Gastrocnemius medialis (tissue), 4 donors: ENCODE measurements around the gene RALGAPA2. TPM values are rescaled to one million over a fixed set of nuclear protein-coding genes. Genes with fewer than 3 reads are reported as not detected.
A peak's percentile ranks its signal among the peaks of the same experiment; 100 is the strongest.

ENCODE experiments used
- ATAC-seq, 2 donors: fragments of 150-250 bp; one replicate each; pipeline ENCODE4 v1.9.1; 2016
- DNase-seq, 2 donors: peaks; one replicate each; pipeline ENCODE4 v3.0.0-alpha.2; 2019
- H3K27ac ChIP-seq, 4 donors: fragments of 200-600 bp; sonication (generic); 1 replicate in 1 of 4; 2 replicates in 3 of 4; pipeline ENCODE4 v1.5.1; 2016 to 2018; ENCODE audit warnings: mild to moderate bottlenecking in 2 of 4, moderate library complexity in 1 of 4
- H3K27me3 ChIP-seq, 3 donors: fragments of 200-600 bp; sonication (generic) in 2 of 3; 1 replicate in 1 of 3; 2 replicates in 2 of 3; pipeline versions ENCODE4 v1.5.1 to v1.6.0; 2016 to 2019; ENCODE audit warnings: mild to moderate bottlenecking in 1 of 3, moderate library complexity in 1 of 3
- H3K36me3 ChIP-seq, 2 donors: fragments of 200-600 bp; sonication (generic) in 1 of 2; one replicate each; pipeline ENCODE4 v1.5.1; 2017 to 2018
- H3K4me1 ChIP-seq, 2 donors: fragments of 200-600 bp; sonication (generic) in 1 of 2; one replicate each; pipeline ENCODE4 v1.5.1; 2016 to 2017; ENCODE audit warnings: mild to moderate bottlenecking in 2 of 2
- H3K4me3 ChIP-seq, 4 donors: fragments of 200-600 bp; sonication (generic) in 3 of 4; 1 replicate in 1 of 4; 2 replicates in 3 of 4; pipeline ENCODE4 v1.5.1; 2016 to 2019; ENCODE audit warnings: mild to moderate bottlenecking in 2 of 4
- H3K9me3 ChIP-seq, 3 donors: fragments of 200-600 bp; sonication (generic) in 2 of 3; 1 replicate in 1 of 3; 2 replicates in 2 of 3; pipeline ENCODE4 v1.5.1; 2016 to 2019
- POLR2A ChIP-seq, 2 donors: fragments of 450-650 bp; IDR thresholded peaks; one replicate each; pipeline ENCODE4 v1.6.1; 2017; ENCODE audit warnings: antibody characterized with exemption in 2 of 2, mild to moderate bottlenecking in 2 of 2, moderate library complexity in 2 of 2
- in situ Hi-C, 4 donors: fragments of 200-750 bp; cut with MboI; loops; one replicate each; pipeline versions ENCODE4 v1.15.0 to v1.8.0; 2017; ENCODE audit warnings: low sequenced_read_pairs in 4 of 4
- intact Hi-C: fragments of 100-400 bp; cut with DNase I; formaldehyde crosslinking; loops from one replicate; pipeline ENCODE4 v1.15.1; 2023; ENCODE audit warnings: low total_unique reads
- total RNA-seq, 4 donors: library from RNA; depleted of rRNA; stranded (reverse); fragments of >200 nt; gene quantifications; one replicate each; pipeline versions ENCODE4 v1.1.0 to v1.2.3, GENCODE V29; 2016
- TF ChIP-seq, protein P1 (sequence below), 5 experiments: fragments of 450-650 bp in 3 of 5; fragments of 200-600 bp in 2 of 5; sonication (generic) in 2 of 5; IDR thresholded peaks in 4 of 5; conservative IDR thresholded peaks in 1 of 5; 1 replicate in 4 of 5; 2 replicates in 1 of 5; pipeline ENCODE4 v1.5.1; 2016 to 2019; ENCODE audit warnings: antibody characterized with exemption in 5 of 5, mild to moderate bottlenecking in 3 of 5, moderate library complexity in 3 of 5

The RALGAPA2 gene
- total RNA-seq, 4 donors from 2014 or later: 43.2 to 56.9 (median 52.0) TPM

DNA sequence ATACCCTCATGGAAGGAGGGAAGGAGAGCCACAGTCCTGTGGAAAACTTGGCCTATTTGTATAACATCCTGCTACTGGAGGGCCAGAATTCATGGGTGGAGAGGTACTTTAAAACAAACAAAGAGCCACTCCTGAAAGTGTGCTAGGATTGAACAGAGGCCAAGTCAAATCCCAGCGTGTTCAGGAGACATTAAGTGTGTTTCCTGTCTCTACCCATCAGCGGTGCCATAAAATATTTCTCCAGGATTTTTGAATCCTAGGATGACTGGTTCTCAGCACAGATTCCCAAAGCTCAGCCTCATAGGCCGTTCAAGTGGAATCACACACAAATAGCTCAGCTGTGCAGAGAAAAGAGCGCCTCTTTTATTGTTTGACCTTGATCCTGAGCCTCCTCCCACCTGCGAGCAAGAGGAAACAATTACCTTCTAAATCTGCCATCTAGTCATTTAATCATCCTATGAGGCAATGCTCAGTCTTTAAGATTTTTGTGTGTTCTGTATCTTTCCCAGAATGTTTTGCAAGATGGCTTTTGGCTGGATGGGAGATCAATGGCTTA lies 31.8 kb upstream of the RALGAPA2 start:
- in situ Hi-C loops (no loop called here), intact Hi-C loops (loop anchor here (2.0 kb wide), 1 partner anchor 37 kb away; no protein-coding TSS in a partner anchor)
- Histone ChIP-seq H3K27me3 (no peaks in the 10 kb centered on the region), H3K4me1 (peaks cover 45 to 55% of the 10 kb centered on the region in 2 donors), H3K4me3 (peak overlapping the region in 3 of 4 donors; percentile 31 to 39 (median 37)), H3K27ac (peak overlapping the region; percentile 86 to 93 (median 88)), H3K9me3 (no peaks in the 10 kb centered on the region), H3K36me3 (no peaks in the 10 kb centered on the region)
- DNase-seq: no peak
- TF ChIP-seq, protein P1, sequence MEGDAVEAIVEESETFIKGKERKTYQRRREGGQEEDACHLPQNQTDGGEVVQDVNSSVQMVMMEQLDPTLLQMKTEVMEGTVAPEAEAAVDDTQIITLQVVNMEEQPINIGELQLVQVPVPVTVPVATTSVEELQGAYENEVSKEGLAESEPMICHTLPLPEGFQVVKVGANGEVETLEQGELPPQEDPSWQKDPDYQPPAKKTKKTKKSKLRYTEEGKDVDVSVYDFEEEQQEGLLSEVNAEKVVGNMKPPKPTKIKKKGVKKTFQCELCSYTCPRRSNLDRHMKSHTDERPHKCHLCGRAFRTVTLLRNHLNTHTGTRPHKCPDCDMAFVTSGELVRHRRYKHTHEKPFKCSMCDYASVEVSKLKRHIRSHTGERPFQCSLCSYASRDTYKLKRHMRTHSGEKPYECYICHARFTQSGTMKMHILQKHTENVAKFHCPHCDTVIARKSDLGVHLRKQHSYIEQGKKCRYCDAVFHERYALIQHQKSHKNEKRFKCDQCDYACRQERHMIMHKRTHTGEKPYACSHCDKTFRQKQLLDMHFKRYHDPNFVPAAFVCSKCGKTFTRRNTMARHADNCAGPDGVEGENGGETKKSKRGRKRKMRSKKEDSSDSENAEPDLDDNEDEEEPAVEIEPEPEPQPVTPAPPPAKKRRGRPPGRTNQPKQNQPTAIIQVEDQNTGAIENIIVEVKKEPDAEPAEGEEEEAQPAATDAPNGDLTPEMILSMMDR (IDR thresholded peaks at IDR 0.05 in 4 of 5, conservative IDR thresholded peaks at IDR 0.05 in 1 of 5): no peak
- TF ChIP-seq POLR2A (IDR thresholded peaks at IDR 0.05): no peak
- ATAC-seq: peak; percentile 2 to 21

DNA sequence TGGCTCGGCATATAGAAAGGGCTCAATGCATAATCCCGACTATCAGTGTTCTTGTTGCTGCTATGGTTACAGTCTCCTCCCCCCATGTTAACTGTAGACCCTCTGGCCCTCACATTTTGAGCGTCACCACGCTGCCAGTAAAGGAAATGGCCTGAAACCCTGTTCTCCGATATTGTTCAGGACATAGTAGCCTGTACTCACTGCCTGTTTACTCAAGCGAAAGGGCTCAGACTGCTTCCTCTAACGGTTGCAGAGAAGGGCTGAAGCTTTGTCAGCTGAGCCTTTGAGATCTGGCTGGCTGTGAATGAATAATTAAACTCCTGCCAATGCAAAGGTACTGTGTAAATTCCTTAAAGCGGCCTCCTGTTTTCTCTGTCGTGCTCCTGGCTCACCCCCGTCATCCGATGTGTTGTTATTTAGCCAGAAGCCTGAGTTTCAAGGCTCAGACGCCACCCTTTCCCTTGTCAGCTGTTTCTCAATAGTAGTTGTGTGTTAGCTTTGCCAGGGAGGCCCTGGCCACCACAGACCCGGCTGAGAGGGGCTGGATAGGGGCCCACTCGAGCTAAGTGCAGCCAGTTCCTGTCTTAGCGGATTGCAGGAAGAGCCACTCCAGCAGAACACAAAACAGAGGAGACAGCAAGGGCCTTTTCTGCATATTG lies 31.2 kb upstream of the RALGAPA2 start:
- DNase-seq (peak; percentile 69 to 89), ATAC-seq (peak; percentile 88 to 92)
- Histone ChIP-seq H3K36me3 (no peaks in the 10 kb centered on the region), H3K27me3 (no peaks in the 10 kb centered on the region), H3K4me3 (peak overlapping the region; percentile 31 to 41 (median 38)), H3K27ac (peak overlapping the region; percentile 86 to 93 (median 88)), H3K9me3 (no peaks in the 10 kb centered on the region), H3K4me1 (peaks cover 45 to 54% of the 10 kb centered on the region in 2 donors)
- intact Hi-C loops (loop anchor here (2.0 kb wide), 1 partner anchor 37 kb away; no protein-coding TSS in a partner anchor), in situ Hi-C loops (no loop called here)
- TF ChIP-seq POLR2A (IDR thresholded peaks at IDR 0.05): peak in 1 of 2 donors; percentile 14
- TF ChIP-seq, protein P1 (IDR thresholded peaks at IDR 0.05 in 4 of 5, conservative IDR thresholded peaks at IDR 0.05 in 1 of 5): no peak

DNA sequence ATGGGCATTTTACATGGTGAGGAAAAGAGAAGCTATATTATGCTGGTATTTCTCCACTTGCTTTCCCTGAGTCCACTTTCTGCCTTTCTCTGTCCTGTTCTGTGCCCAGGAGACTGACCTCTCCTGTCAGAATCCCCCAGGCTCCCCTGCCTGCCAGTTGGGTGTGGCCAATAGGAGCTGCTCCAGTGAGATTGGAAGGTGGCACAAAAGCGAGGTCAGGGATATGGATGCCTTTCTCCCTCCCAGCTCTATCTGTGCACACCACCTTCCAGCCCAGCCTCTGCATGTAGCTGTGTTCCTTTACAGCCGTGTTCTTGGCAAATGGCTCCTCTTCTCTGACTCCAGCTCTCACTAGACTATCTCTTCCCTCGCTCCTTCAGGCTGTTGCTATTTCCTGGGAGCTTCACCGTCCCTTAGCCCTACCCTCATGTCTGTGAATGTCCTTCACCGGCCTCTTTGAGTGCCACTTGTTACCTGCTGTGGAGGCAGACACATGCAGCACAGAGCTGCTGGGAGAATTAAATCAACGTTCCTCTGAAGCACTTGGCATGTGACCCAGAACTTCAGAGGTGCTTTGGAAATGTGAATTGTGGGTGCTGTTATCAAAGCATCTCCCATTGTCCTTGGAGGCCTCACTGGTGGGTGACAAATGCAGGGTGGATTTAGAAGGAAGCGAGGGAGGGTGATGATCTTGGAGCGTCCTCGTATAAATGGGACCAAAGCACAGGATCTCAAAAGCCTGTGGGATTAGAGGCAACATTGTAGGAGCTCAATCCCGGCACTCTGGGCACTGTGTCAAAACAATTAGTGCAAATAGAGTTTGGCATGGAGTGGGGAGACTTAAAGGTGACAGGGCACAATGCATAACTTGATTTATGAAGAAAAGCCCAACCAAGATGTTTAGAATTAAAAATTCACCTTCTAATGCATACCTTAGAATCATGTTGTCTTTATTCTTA lies 28.9 kb upstream of the RALGAPA2 start:
- Histone ChIP-seq H3K27me3 (no peaks in the 10 kb centered on the region), H3K4me1 (peaks cover 51 to 67% of the 10 kb centered on the region in 2 donors), H3K27ac (peak overlapping the region; percentile 42 to 89 (median 86)), H3K9me3 (no peaks in the 10 kb centered on the region), H3K4me3 (no peak overlapping the region), H3K36me3 (no peaks in the 10 kb centered on the region)
- in situ Hi-C loops (no loop called here), intact Hi-C loops (no loop called here)
- TF ChIP-seq, protein P1 (IDR thresholded peaks at IDR 0.05 in 4 of 5, conservative IDR thresholded peaks at IDR 0.05 in 1 of 5): no peak
- no peak for TF ChIP-seq POLR2A (IDR thresholded peaks at IDR 0.05)
- ATAC-seq (no peak), DNase-seq (no peak)

DNA sequence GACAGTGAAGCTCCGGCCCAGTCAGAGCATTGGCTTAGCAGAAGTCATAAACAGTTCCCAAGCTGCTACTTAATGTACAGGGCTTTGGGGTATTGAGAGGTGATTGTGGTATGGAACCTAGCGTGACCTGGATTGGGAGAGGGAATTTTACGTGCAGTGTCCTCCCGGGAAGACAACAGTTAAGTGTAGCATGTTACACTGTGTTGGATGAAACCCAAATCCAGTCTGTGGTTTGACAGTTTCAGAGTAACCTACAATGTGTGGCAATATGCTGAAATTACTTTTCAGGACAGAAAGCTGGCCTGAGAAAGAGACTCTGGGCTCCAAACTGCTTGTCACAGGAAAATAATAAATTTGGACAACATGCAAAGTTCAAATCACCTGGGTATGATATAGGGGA lies 28.1 kb upstream of the RALGAPA2 start:
- DNase-seq: no peak
- peak; percentile 45 to 51 for ATAC-seq

More for the DNA sequence above, 28.1 kb upstream of the RALGAPA2 start:
- TF ChIP-seq POLR2A (IDR thresholded peaks at IDR 0.05): no peak
- TF ChIP-seq, protein P1 (IDR thresholded peaks at IDR 0.05 in 4 of 5, conservative IDR thresholded peaks at IDR 0.05 in 1 of 5): no peak
- no peak overlapping the region for H3K4me3 ChIP-seq
- no peaks in the 10 kb centered on the region for H3K9me3 ChIP-seq
- intact Hi-C loops: no loop called here
- peaks cover 51 to 68% of the 10 kb centered on the region in 2 donors for H3K4me1 ChIP-seq
- H3K27ac ChIP-seq: peak overlapping the region; percentile 42 to 89 (median 86)
- H3K27me3 ChIP-seq: no peaks in the 10 kb centered on the region
- in situ Hi-C loops: no loop called here
- H3K36me3 ChIP-seq: no peaks in the 10 kb centered on the region
